D721Med (cell line): ENCODE results near the gene RNASE12.

Source experiments
- DNase-seq: peaks from one replicate; pipeline ENCODE4 v3.0.0; 2011; ENCODE audit warnings: low spot score; ENCODE audit not compliant: insufficient read length
- FAIRE-seq: peaks from 2 replicates; lab custom pipeline; 2011; peaks lifted over from hg19 to GRCh38; lab: Jason Lieb, UNC
- TF ChIP-seq, protein P1 (sequence below): IDR thresholded peaks from 2 replicates; pipeline ENCODE4 v1.5.1; 2012; ENCODE audit warnings: mild to moderate bottlenecking, control low read depth; ENCODE audit not compliant: insufficient read depth; ENCODE audit errors: missing control alignments

Gene RNASE12

GRCh38 chr14:20546877-20547276 lies 44.3 kb downstream of the RNASE12 start:
- FAIRE-seq (no peak), DNase-seq (no peak)
- TF ChIP-seq, protein P1, sequence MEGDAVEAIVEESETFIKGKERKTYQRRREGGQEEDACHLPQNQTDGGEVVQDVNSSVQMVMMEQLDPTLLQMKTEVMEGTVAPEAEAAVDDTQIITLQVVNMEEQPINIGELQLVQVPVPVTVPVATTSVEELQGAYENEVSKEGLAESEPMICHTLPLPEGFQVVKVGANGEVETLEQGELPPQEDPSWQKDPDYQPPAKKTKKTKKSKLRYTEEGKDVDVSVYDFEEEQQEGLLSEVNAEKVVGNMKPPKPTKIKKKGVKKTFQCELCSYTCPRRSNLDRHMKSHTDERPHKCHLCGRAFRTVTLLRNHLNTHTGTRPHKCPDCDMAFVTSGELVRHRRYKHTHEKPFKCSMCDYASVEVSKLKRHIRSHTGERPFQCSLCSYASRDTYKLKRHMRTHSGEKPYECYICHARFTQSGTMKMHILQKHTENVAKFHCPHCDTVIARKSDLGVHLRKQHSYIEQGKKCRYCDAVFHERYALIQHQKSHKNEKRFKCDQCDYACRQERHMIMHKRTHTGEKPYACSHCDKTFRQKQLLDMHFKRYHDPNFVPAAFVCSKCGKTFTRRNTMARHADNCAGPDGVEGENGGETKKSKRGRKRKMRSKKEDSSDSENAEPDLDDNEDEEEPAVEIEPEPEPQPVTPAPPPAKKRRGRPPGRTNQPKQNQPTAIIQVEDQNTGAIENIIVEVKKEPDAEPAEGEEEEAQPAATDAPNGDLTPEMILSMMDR, result no peak
